ENCODE results near the gene APC2. TPM values are rescaled to one million over a fixed set of nuclear protein-coding genes. Genes with fewer than 3 reads are reported as not detected.

The APC2 gene
- total RNA-seq, 2 donors from 2014 or later = 0.38 to 0.57 TPM

GRCh38 chr19:1416014-1416841 lies 33.7 kb upstream of the APC2 start:
- Histone ChIP-seq H3K9ac (ENCODE audit: extremely low read depth, low read length, poor library complexity, severe bottlenecking) (no peak overlapping the region), H3K9me3 (ENCODE audit: control insufficient read depth, low read length) (no peaks in the 10 kb centered on the region), H3K4me1 (ENCODE audit: control insufficient read depth, insufficient read depth, low read length) (peaks cover 6% of the 10 kb centered on the region), H3K4me3 (ENCODE audit: low read length) (no peak overlapping the region), H3K27ac (ENCODE audit: low read depth, low read length) (peak overlapping the region; percentile 3), H3K27me3 (ENCODE audit: control insufficient read depth, insufficient read depth, low read length, poor library complexity, severe bottlenecking) (no peaks in the 10 kb centered on the region), H3K36me3 (ENCODE audit: control insufficient read depth, insufficient read depth, low read length) (peaks cover 54% of the 10 kb centered on the region)
- no peaks in the 10 kb centered on the region for H3K27me3 Mint-ChIP-seq (ENCODE audit: insufficient read depth)
- peak overlapping the region; percentile 92 for H3K27ac Mint-ChIP-seq
- 84 to 90% methylated on average over 22 to 28 of the region's 28 CpGs for WGBS, 2 experiments (ENCODE audit: insufficient coverage in 1 of 2, insufficient read length in 1 of 2)
- H3K4me1 Mint-ChIP-seq = peaks cover 17% of the 10 kb centered on the region
- no peaks in the 10 kb centered on the region for H3K9me3 Mint-ChIP-seq
- peak overlapping the region; percentile 38 for H3K4me3 Mint-ChIP-seq
- no peak for DNase-seq
- no peak for TF ChIP-seq CTCF (conservative IDR thresholded peaks at IDR 0.05)
- peaks cover 37% of the 10 kb centered on the region for H3K36me3 Mint-ChIP-seq (ENCODE audit: low read depth)

GRCh38 chr19:1417145-1417544 lies 32.8 kb upstream of the APC2 start:
- H3K27me3 ChIP-seq (ENCODE audit: control insufficient read depth, insufficient read depth, low read length, poor library complexity, severe bottlenecking) = no peaks in the 10 kb centered on the region
- no peaks in the 10 kb centered on the region for H3K9me3 ChIP-seq (ENCODE audit: control insufficient read depth, low read length)
- Mint-ChIP-seq H3K36me3 (ENCODE audit: low read depth) (peaks cover 38% of the 10 kb centered on the region), H3K4me1 (peaks cover 17% of the 10 kb centered on the region), H3K27me3 (ENCODE audit: insufficient read depth) (no peaks in the 10 kb centered on the region), H3K4me3 (no peak overlapping the region), H3K9me3 (no peaks in the 10 kb centered on the region), H3K27ac (peak overlapping the region; percentile 85)
- DNase-seq = no peak
- H3K4me3 ChIP-seq (ENCODE audit: low read length) = no peak overlapping the region
- no peak overlapping the region for H3K27ac ChIP-seq (ENCODE audit: low read depth, low read length)
- H3K9ac ChIP-seq (ENCODE audit: extremely low read depth, low read length, poor library complexity, severe bottlenecking) = no peak overlapping the region
- H3K4me1 ChIP-seq (ENCODE audit: control insufficient read depth, insufficient read depth, low read length) = peaks cover 6% of the 10 kb centered on the region
- H3K36me3 ChIP-seq (ENCODE audit: control insufficient read depth, insufficient read depth, low read length) = peaks cover 62% of the 10 kb centered on the region
- WGBS, 2 experiments (ENCODE audit: insufficient coverage in 1 of 2, insufficient read length in 1 of 2) = 96 to 99% methylated on average over 16 to 21 of the region's 21 CpGs
- no peak for TF ChIP-seq CTCF (conservative IDR thresholded peaks at IDR 0.05)

- no peaks in the 10 kb centered on the region for H3K9me3 ChIP-seq (ENCODE audit: control insufficient read depth, low read length)
- H3K27me3 ChIP-seq (ENCODE audit: control insufficient read depth, insufficient read depth, low read length, poor library complexity, severe bottlenecking) = no peaks in the 10 kb centered on the region
- H3K27ac Mint-ChIP-seq = peak overlapping the region; percentile 85
- TF ChIP-seq CTCF (conservative IDR thresholded peaks at IDR 0.05) = no peak
- H3K4me1 ChIP-seq (ENCODE audit: control insufficient read depth, insufficient read depth, low read length) = peaks cover 6% of the 10 kb centered on the region
- H3K36me3 ChIP-seq (ENCODE audit: control insufficient read depth, insufficient read depth, low read length) = peaks cover 69% of the 10 kb centered on the region
- H3K27ac ChIP-seq (ENCODE audit: low read depth, low read length) = no peak overlapping the region
- no peak for DNase-seq
- no peak overlapping the region for H3K4me3 Mint-ChIP-seq
- WGBS, 2 experiments (ENCODE audit: insufficient coverage in 1 of 2, insufficient read length in 1 of 2) = 95 to 96% methylated on average over 26 to 30 of the region's 30 CpGs
- H3K9me3 Mint-ChIP-seq = no peaks in the 10 kb centered on the region
- peaks cover 17% of the 10 kb centered on the region for H3K4me1 Mint-ChIP-seq
- no peak overlapping the region for H3K9ac ChIP-seq (ENCODE audit: extremely low read depth, low read length, poor library complexity, severe bottlenecking)
- H3K36me3 Mint-ChIP-seq (ENCODE audit: low read depth) = peaks cover 43% of the 10 kb centered on the region
- H3K4me3 ChIP-seq (ENCODE audit: low read length) = no peak overlapping the region
- H3K27me3 Mint-ChIP-seq (ENCODE audit: insufficient read depth) = no peaks in the 10 kb centered on the region
Observed at GRCh38 chr19:1417681-1418495, 32.0 kb upstream of the APC2 start.

All from endodermal cell (in vitro differentiated cells).